HG03060 (cell line): ENCODE data around the gene DDX47.

Experiments
- ATAC-seq: cut with Tn5 transposase; IDR thresholded peaks from one replicate; pipeline ENCODE4 v1.9.1; 2021; ENCODE audit warnings: low read depth, moderate number of reproducible peaks; ENCODE audit not compliant: unreplicated experiment

DDX47 gene

GRCh38 chr12:12813120-12814101, at the start of gene DDX47:
DDX47 (plus strand) TSS chr12:12813346; CDS start chr12:12813368, 22 bp downstream.
- peak; percentile 76 for ATAC-seq

DNA sequence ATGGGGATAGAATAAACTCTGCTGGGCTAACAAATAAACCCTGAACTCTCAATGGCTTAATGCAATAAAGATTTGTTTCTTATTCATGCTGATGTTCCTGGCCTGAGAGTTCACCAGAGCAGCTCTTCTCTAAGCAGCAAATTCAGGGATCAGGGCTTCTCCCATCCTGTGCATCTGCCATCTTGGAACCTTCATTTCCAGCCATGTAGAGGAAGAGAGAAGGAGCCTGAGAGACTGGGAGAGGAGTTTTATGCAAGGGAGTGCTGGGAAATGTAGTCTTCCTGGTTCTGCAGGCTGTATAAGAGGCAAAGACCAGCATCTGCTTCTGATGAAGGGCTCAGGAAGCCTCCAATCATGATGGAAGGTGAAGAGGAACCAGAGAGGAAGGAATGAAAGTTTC, 48.3 kb upstream of the DDX47 start:
- no peak for ATAC-seq

GRCh38 chr12:12770262-12770661, 42.9 kb upstream of the DDX47 start:
- no peak for ATAC-seq

GRCh38 chr12:12774791-12775190, 38.4 kb upstream of the DDX47 start:
- ATAC-seq: no peak

DNA sequence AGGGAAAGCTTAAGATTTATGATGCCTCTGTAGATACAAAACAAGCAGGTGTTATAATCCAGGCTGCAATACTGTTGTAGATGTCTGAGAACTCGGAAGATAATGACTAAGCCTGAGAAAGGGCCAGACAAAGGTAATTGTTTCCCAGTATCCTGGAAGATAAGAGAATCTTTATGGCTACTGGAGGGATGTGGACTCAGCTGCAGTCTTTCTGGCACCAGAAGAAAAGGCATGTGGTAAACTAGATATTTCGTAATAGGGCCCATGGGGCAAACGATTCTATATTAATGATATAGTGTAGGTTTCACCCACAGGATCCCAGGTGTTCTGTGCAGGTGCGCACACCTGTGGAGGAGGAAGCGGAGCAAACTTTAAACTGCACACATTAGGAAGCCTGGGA, 36.9 kb upstream of the DDX47 start:
- ATAC-seq: no peak

DNA sequence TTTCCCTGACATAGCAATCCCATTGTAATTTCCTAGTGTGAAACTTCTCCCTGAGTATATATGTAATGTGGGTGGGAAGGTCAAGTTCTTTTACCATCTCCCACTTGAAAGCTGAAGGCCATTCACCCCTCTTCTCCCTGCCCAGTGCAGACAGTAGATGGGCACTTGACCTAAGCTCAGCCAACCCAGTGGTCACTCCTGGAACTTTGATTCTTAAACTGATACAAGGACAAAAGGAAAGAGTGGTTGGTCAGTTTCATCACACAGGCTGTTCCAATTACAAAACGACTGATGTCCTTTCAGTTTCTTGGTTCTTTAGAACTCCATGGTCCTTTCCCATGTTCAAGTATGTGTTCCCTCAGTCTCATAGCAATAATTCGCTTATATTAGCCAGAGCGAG, 36.1 kb upstream of the DDX47 start:
- ATAC-seq: no peak

DNA sequence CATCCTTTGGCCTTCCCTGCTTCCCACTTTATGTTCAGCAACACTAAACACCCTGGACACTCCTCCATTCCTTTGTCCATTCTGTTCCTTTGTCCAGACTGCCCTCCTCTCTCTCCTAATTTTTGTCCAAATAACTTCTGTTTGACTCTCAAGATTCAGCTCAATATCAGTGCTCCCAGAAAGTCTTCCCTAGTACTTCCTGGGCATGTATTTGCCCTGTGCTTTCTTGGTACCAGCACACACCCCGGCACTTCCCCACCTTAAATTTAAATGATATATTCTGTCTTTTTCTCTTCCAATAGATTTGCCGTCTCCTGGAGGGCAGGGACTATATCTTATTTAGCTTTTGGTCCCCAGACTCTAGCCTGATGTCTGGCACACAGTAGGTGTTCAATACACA, 34.1 kb upstream of the DDX47 start:
- ATAC-seq: no peak

GRCh38 chr12:12779529-12779928, 33.6 kb upstream of the DDX47 start:
- no peak for ATAC-seq

GRCh38 chr12:12784116-12784515, 29.0 kb upstream of the DDX47 start:
- no peak for ATAC-seq

DNA sequence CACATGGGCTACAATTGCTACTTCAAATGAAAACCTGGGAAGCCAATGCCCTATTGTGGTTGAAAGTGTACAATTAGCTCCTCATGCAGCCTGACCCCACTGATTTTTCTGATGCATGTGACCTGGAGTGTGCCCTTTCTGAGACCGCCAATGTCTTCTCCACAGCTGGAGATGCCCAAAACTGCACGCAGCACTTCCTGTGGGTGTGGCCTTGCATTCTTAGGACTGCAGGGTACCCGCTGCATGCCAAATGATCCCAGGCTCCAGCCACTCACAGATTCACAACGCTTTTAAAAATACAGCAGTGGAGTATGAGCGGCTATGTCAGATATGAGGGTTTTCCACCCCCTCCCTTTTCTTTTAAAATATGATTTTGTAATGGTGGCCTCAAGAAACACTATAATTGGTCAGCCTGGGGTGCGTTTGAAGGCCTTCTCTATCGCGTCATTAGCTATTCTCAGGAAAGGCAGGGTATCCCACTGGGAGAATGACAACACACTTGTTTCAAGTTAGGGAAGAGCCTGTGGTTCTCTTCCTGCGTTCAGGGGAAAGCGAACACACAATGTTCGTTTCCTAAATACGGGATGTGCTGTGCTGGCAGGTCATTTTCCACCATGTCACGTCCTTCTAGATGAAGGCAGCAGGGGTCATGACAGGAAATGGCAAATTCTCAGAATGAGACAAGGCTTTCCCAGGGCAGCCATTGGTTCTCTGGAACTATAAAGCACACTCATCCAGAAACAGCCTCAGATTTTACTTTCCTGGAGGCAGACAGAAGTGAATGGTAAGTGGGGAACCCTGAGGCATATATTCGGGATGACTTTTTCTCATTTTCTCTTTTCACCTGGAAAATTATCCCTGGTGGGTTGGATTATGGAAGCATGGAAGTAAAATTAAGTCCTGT, 28.0 kb upstream of the DDX47 start, which contains the start of gene APOLD1:
Gene APOLD1 (plus strand): TSS at position 749 of the 904 bp plus-strand sequence. CDS start 33 bp downstream, at position 782.
- no peak for ATAC-seq

DNA sequence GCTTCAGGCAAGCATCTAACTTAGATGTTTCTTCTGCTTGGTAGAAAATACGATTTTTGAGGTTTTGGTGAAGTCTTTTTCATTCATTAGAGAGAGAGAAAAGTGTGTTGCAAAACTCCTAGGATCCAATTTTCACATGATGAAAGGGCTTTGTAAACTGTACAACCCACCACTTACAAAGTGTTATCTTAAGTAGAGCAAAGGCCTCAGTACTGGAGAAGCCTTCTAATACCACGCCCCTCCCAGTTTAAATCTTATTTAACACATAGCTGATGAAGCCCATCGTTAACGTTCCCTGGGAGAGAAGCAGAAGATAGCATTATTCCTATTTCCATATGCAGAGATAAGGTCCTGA, 26.8 kb upstream of the DDX47 start:
- ATAC-seq: no peak

GRCh38 chr12:12786706-12787601, 26.2 kb upstream of the DDX47 start:
- ATAC-seq: peak; percentile 34

- no peak for ATAC-seq
Measured at GRCh38 chr12:12788131-12788530, 25.0 kb upstream of the DDX47 start.

GRCh38 chr12:12788675-12789368, 24.3 kb upstream of the DDX47 start:
- ATAC-seq: peak; percentile 68

DNA sequence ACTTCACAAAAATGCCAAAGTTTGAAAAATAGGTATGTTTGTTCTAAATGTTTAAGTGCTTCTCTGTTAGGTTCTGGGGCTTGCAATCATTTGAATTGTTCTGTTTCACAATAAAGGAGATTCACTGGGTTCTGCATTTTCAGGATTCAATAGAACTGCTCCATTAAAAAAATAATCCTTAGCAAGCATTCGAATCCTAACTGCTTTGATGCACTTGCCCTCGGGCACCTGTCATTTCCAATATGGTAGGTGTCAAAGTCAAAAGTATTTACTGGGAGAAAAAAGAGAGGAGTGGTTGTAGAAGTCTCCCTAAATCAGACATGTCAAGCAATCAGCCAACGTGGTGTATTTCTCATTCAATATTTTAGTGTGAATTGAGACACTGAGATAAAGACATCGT, 22.2 kb upstream of the DDX47 start:
- no peak for ATAC-seq

- no peak for ATAC-seq
Measured at GRCh38 chr12:12791756-12792369, 21.3 kb upstream of the DDX47 start.

- no peak for ATAC-seq
Measured at GRCh38 chr12:12792421-12792820, 20.7 kb upstream of the DDX47 start.

- ATAC-seq: no peak
Measured at GRCh38 chr12:12794686-12795085, 18.5 kb upstream of the DDX47 start.

- no peak for ATAC-seq
Measured at GRCh38 chr12:12796171-12796570, 17.0 kb upstream of the DDX47 start.
